Stimulated activated naive CD8-positive, alpha-beta T cell treated with anti-CD3 and anti-CD28 coated beads, Interleukin-15, Interleukin-2, amounts not matched to agents 100 ng/mL and 50 ng/mL, for 24 hours (primary cell): Measurements from ENCODE around the gene ZC3H13.

Experiments
- H3K27ac Mint-ChIP-seq: one replicate; pipeline ENCODE4 v1.8.0; 2021; ENCODE audit warnings: mild to moderate bottlenecking, mixed read lengths
- H3K27me3 Mint-ChIP-seq: one replicate; pipeline ENCODE4 v1.8.0; 2021; ENCODE audit warnings: mixed read lengths
- H3K36me3 Mint-ChIP-seq: one replicate; pipeline ENCODE4 v1.8.0; 2021; ENCODE audit warnings: low read depth, mixed read lengths
- H3K4me1 Mint-ChIP-seq: one replicate; pipeline ENCODE4 v1.8.0; 2021; ENCODE audit warnings: low read depth, mixed read lengths
- H3K4me3 Mint-ChIP-seq: one replicate; pipeline ENCODE4 v1.8.0; 2021; ENCODE audit warnings: mild to moderate bottlenecking, mixed read lengths
- H3K9me3 Mint-ChIP-seq: one replicate; pipeline ENCODE4 v1.8.0; 2021; ENCODE audit warnings: mixed read lengths

ZC3H13 gene

DNA sequence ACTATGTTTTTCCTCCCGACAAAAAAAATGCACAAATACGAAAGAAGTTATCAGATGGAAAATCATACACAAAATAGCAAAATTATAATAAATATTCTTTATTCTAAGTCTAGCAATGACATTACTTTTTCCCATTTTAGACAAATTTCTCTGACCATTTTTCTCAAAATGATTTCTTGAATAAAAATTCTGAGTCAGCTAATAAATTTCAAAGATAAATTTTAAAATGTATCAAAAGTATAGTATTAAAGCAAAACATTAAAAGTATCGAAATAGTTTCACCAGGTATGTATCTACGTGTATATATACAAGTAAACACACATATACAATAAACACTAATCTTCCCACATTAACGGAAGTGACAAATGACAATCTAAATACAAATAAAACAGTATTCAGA, 8.9 kb downstream of the ZC3H13 start:
- Mint-ChIP-seq H3K4me1 (peaks cover 24% of the 10 kb centered on the region), H3K36me3 (peaks cover 34% of the 10 kb centered on the region), H3K9me3 (no peaks in the 10 kb centered on the region), H3K4me3 (no peak overlapping the region), H3K27ac (no peak overlapping the region), H3K27me3 (no peaks in the 10 kb centered on the region)

DNA sequence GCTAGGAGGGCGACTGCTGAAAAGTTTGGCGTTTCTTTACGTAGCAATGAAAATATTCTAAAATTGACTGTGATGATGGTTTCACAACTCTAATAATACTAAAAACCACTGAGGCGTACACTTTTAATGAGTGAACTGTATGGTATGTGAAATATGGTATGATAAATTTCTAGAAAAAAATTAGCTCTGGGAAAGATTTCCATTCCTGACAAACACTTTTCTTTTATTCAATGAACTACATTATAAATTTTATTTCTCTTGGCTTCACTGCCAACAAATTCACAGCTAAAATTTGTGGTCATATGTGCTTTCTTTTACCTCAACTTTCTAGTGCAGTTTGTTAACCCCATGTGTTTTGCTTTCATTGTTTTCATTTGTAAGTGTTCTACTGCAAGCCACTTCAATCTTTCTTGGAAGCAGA, 11.1 kb downstream of the ZC3H13 start:
- no peaks in the 10 kb centered on the region for H3K9me3 Mint-ChIP-seq
- H3K36me3 Mint-ChIP-seq = peaks cover 51% of the 10 kb centered on the region
- peaks cover 10% of the 10 kb centered on the region for H3K4me1 Mint-ChIP-seq
- H3K4me3 Mint-ChIP-seq = no peak overlapping the region
- H3K27me3 Mint-ChIP-seq = no peaks in the 10 kb centered on the region
- no peak overlapping the region for H3K27ac Mint-ChIP-seq

DNA sequence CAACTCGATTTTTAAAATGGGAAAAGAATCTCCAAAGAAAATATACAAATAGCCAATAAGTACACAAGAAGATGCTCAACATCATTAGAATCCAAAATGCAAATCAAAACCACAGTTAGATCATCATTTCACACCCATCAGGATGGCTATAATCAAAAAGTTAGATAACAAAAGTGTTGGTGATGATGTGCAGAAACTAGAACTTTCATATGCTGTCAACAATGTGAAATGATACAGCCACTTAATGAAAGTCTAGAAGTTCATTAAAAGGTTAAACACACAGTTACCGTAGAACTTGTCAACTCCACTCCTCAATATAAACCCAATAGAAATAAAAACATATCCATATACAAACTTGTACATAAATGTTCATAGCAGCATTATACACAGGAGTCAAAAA, 11.8 kb downstream of the ZC3H13 start:
- peaks cover 8% of the 10 kb centered on the region for H3K4me1 Mint-ChIP-seq
- no peaks in the 10 kb centered on the region for H3K27me3 Mint-ChIP-seq
- no peaks in the 10 kb centered on the region for H3K9me3 Mint-ChIP-seq
- peaks cover 58% of the 10 kb centered on the region for H3K36me3 Mint-ChIP-seq
- H3K4me3 Mint-ChIP-seq = no peak overlapping the region
- H3K27ac Mint-ChIP-seq = no peak overlapping the region

GRCh38 chr13:46039411-46040182, 12.9 kb downstream of the ZC3H13 start:
- Mint-ChIP-seq H3K36me3 (peaks cover 62% of the 10 kb centered on the region), H3K27me3 (no peaks in the 10 kb centered on the region), H3K4me1 (no peaks in the 10 kb centered on the region), H3K27ac (no peak overlapping the region), H3K9me3 (no peaks in the 10 kb centered on the region), H3K4me3 (no peak overlapping the region)

GRCh38 chr13:46038296-46038695, 14.2 kb downstream of the ZC3H13 start:
- H3K4me3 Mint-ChIP-seq = no peak overlapping the region
- H3K36me3 Mint-ChIP-seq = peaks cover 72% of the 10 kb centered on the region
- H3K9me3 Mint-ChIP-seq = peaks cover 4% of the 10 kb centered on the region
- no peak overlapping the region for H3K27ac Mint-ChIP-seq
- no peaks in the 10 kb centered on the region for H3K4me1 Mint-ChIP-seq
- no peaks in the 10 kb centered on the region for H3K27me3 Mint-ChIP-seq

DNA sequence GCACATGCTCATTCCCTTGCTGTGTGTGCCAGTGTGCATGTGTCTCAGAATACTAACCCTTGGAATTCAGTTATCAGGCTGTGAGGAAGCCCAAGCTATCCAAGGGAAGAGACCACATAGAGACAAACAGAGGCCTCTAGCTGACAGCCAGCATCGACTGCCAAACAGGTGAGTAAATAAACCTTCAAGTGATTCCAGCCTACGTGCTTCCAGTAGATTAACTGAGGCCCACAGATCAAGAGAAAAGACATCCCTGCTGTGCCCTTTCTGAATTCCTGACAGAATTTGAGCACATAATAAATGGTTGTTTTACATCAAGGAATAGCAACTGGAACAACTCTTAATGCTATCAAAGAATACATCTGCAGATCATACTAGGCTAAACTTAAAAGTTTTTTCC, 17.5 kb downstream of the ZC3H13 start:
- Mint-ChIP-seq H3K4me1 (peaks cover 4% of the 10 kb centered on the region), H3K36me3 (peaks cover 75% of the 10 kb centered on the region), H3K4me3 (no peak overlapping the region), H3K27ac (no peak overlapping the region), H3K9me3 (peaks cover 12% of the 10 kb centered on the region), H3K27me3 (no peaks in the 10 kb centered on the region)

DNA sequence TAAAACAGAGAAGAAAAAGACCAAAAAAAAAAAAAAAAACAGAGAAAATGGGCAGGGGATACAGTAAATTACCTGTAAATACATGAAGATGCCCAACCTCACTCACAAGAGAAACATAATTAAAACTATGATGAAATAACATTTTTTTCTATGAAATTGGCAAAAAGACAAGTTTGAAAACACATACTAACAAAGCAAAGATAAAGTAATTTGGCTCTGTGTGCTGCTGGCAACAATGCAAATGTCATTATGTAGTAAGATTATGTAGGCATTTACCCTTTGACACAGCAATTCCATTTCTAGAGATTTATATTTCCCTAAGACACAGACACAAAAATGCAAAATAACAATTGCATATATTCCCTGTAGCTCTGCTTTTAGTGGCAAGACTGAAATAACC, 20.2 kb downstream of the ZC3H13 start:
- Mint-ChIP-seq H3K4me1 (peaks cover 14% of the 10 kb centered on the region), H3K36me3 (peaks cover 86% of the 10 kb centered on the region), H3K27ac (no peak overlapping the region), H3K9me3 (peaks cover 14% of the 10 kb centered on the region), H3K4me3 (no peak overlapping the region), H3K27me3 (no peaks in the 10 kb centered on the region)

DNA sequence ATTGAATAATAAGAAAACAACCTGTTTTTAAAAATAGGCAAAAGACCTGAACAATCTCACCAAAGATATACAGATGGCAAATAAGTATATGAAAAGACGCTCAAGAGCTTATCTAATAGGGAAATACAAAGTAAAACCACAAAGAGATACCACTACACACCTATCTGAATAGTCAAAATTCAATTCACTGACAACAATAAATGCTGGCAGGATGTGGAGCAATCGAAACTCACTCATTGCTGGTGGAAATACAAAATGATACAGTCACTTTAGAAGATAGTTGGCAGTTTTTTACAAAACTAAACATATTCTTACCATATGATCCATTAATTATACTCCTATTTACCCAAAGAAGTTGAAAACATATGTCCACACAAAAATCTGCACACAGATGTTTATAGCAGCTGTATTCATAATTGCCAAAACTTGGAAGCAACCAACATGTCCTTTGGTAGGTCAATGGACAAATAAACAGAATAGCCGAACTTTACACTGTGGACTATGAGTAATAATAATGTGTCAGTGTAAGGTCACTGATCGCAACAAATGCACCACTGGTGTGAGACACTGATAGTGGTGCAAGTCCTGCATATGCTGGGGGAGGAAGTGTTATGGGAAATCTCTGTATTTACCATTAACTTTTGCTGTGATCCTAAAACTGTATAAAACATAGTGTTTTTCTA, 20.8 kb downstream of the ZC3H13 start:
- Mint-ChIP-seq H3K4me1 (peaks cover 15% of the 10 kb centered on the region), H3K27me3 (no peaks in the 10 kb centered on the region), H3K36me3 (peaks cover 84% of the 10 kb centered on the region), H3K9me3 (peaks cover 14% of the 10 kb centered on the region), H3K4me3 (no peak overlapping the region), H3K27ac (no peak overlapping the region)

- Mint-ChIP-seq H3K9me3 (peaks cover 3% of the 10 kb centered on the region), H3K4me1 (peaks cover 14% of the 10 kb centered on the region), H3K36me3 (peaks cover 42% of the 10 kb centered on the region), H3K27me3 (no peaks in the 10 kb centered on the region), H3K27ac (no peak overlapping the region), H3K4me3 (no peak overlapping the region)
Measured at GRCh38 chr13:46025157-46025556, 27.4 kb downstream of the ZC3H13 start.

DNA sequence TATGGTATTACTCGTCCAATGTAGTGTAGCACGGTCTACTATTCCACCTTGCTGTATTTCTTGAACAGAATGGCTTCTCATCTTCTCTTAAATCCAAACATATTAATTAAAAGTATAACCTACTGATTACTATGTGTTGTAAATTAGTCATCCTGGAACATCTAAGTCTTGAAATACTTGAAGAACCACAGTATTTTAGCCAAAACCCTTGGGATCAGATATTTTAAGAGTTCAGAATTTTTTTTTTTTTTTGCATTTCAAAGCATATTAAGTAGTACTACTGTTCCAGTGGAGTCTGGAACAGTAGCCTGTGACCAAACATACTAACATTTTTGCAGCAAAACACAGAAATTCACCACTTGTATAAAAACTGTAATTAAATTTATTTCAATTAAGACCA, 30.1 kb downstream of the ZC3H13 start:
- no peaks in the 10 kb centered on the region for H3K9me3 Mint-ChIP-seq
- H3K36me3 Mint-ChIP-seq = peaks cover 32% of the 10 kb centered on the region
- no peaks in the 10 kb centered on the region for H3K27me3 Mint-ChIP-seq
- H3K4me3 Mint-ChIP-seq = no peak overlapping the region
- no peak overlapping the region for H3K27ac Mint-ChIP-seq
- peaks cover 3% of the 10 kb centered on the region for H3K4me1 Mint-ChIP-seq

DNA sequence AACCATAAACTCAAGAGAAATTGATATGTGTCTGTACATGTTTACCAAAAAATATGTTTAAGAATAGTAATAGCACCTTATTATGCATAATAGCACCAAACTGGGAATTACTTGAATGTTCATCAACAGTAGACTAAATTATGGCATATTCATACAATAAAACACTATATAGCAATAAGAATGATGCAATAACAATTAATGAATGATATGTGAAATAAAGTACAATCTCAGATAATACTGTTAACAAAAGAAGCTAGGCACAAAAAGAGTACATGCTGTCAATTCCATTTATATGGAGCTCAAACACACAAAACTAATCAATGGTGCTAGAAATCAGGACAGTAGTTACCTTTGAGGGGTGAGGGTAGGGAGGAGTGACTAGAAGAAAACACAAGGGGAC, 36.3 kb downstream of the ZC3H13 start:
- Mint-ChIP-seq H3K27me3 (no peaks in the 10 kb centered on the region), H3K4me3 (no peak overlapping the region), H3K9me3 (no peaks in the 10 kb centered on the region), H3K4me1 (peaks cover 5% of the 10 kb centered on the region), H3K27ac (no peak overlapping the region), H3K36me3 (peaks cover 50% of the 10 kb centered on the region)

- no peak overlapping the region for H3K27ac Mint-ChIP-seq
- peaks cover 51% of the 10 kb centered on the region for H3K36me3 Mint-ChIP-seq
- H3K9me3 Mint-ChIP-seq = no peaks in the 10 kb centered on the region
- H3K4me3 Mint-ChIP-seq = no peak overlapping the region
- peaks cover 5% of the 10 kb centered on the region for H3K4me1 Mint-ChIP-seq
- no peaks in the 10 kb centered on the region for H3K27me3 Mint-ChIP-seq
Measured at GRCh38 chr13:46015366-46015765, 37.2 kb downstream of the ZC3H13 start.

- Mint-ChIP-seq H3K4me3 (no peak overlapping the region), H3K36me3 (peaks cover 56% of the 10 kb centered on the region), H3K4me1 (peaks cover 5% of the 10 kb centered on the region), H3K27me3 (no peaks in the 10 kb centered on the region), H3K27ac (no peak overlapping the region), H3K9me3 (no peaks in the 10 kb centered on the region)
Measured at GRCh38 chr13:46012404-46012803, 40.1 kb downstream of the ZC3H13 start.

GRCh38 chr13:46010148-46010547, 42.4 kb downstream of the ZC3H13 start:
- Mint-ChIP-seq H3K4me3 (no peak overlapping the region), H3K9me3 (no peaks in the 10 kb centered on the region), H3K27me3 (no peaks in the 10 kb centered on the region), H3K4me1 (peaks cover 8% of the 10 kb centered on the region), H3K36me3 (peaks cover 61% of the 10 kb centered on the region), H3K27ac (no peak overlapping the region)

DNA sequence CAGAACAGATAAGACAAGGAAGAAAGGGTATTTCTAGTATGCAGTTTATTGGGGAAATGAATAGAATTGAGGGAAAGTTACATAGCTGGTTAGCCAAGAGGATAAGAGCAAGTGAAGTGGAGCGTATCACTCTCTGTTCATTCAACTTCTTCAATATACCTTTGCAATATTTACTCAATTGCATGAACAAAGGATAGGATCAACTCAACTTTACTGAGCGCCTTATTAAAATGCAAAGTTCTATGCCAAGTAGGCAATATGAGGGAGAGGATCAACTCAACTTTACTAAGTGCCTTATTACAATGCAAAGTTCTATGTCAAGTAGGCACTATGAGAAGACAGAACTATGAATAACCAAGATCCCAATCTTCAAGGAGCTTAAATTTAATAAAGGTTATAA, 43.9 kb downstream of the ZC3H13 start:
- Mint-ChIP-seq H3K27me3 (no peaks in the 10 kb centered on the region), H3K4me1 (peaks cover 8% of the 10 kb centered on the region), H3K36me3 (peaks cover 63% of the 10 kb centered on the region), H3K4me3 (no peak overlapping the region), H3K9me3 (no peaks in the 10 kb centered on the region), H3K27ac (no peak overlapping the region)
